Neural progenitor cell (in vitro differentiated cells): Measurements from ENCODE around the gene TCEA3.
"Not testable (repeated sequence)": the region's sequence is repeated elsewhere in the genome, so short reads cannot be mapped to it uniquely, and the experiment has no call there.

Experiments
- EZH2phosphoT487 ChIP-seq: fragments of 200-600 bp; sonication (generic); IDR thresholded peaks from 2 replicates; pipeline ENCODE4 v1.6.1; 2017; ENCODE audit warnings: antibody characterized with exemption
- TF ChIP-seq, protein P1 (sequence below): fragments of 200-600 bp; sonication (generic); IDR thresholded peaks from 2 replicates; pipeline ENCODE4 v1.5.1; 2017; ENCODE audit warnings: antibody characterized with exemption, mild to moderate bottlenecking

DNA sequence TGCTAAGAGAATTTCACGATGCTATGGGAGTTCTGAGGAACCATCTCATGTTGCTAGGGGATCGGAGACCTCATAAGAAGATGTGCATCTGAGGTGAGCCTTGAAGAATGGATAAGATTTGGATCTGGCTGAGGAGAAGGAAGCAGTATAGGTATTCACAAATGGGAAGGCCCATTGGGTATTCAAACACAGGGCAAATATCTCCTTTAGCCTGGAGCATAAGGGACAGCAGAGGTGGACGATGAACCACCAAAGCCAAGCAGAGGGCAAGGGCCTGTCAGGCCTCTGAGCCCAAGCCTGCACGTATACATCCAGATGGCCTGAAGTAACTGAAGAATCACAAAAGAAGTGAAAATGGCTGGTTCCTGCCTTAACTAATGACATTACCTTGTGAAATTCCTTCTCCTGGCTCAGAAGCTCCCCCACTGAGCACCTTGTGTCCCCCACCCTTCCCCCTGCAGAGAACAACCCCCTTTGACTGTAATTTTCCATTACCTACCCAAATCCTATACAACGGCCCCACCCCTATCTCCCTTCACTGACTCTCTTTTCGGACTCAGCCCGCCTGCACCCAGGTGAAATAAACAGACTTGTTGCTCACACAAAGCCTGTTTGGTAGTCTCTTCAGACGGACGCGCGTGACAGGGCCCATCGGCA lies 50.3 kb downstream of the TCEA3 start:
- TF ChIP-seq, protein P1, sequence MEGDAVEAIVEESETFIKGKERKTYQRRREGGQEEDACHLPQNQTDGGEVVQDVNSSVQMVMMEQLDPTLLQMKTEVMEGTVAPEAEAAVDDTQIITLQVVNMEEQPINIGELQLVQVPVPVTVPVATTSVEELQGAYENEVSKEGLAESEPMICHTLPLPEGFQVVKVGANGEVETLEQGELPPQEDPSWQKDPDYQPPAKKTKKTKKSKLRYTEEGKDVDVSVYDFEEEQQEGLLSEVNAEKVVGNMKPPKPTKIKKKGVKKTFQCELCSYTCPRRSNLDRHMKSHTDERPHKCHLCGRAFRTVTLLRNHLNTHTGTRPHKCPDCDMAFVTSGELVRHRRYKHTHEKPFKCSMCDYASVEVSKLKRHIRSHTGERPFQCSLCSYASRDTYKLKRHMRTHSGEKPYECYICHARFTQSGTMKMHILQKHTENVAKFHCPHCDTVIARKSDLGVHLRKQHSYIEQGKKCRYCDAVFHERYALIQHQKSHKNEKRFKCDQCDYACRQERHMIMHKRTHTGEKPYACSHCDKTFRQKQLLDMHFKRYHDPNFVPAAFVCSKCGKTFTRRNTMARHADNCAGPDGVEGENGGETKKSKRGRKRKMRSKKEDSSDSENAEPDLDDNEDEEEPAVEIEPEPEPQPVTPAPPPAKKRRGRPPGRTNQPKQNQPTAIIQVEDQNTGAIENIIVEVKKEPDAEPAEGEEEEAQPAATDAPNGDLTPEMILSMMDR, result not testable (repeated sequence)
- TF ChIP-seq EZH2phosphoT487, result not testable (repeated sequence)
